BE2C (cell line): Measurements from ENCODE around the gene ALPP. TPM values are rescaled to one million over a fixed set of nuclear protein-coding genes. Genes with fewer than 3 reads are reported as not detected.
"Not testable (repeated sequence)": the region's sequence is repeated elsewhere in the genome, so short reads cannot be mapped to it uniquely, and the experiment has no call there.

Experiments
- DNase-seq: peaks from one replicate; pipeline ENCODE4 v3.0.0-alpha.2; 2020
- H3K27me3 ChIP-seq: fragments of 250-450 bp; sonication (Bioruptor Pico); 2 replicates; pipeline ENCODE4 v1.5.1; 2020; ENCODE audit warnings: mild to moderate bottlenecking
- H3K36me3 ChIP-seq: fragments of 250-450 bp; sonication (Bioruptor Pico); 2 replicates; pipeline ENCODE4 v1.5.1; 2020; ENCODE audit warnings: mild to moderate bottlenecking
- H3K4me1 ChIP-seq: fragments of 250-450 bp; sonication (Bioruptor Pico); 2 replicates; pipeline ENCODE4 v1.5.1; 2020
- H3K4me3 ChIP-seq: 2 replicates; pipeline ENCODE4 v1.5.1; 2011; ENCODE audit warnings: low read depth, low read length
- H3K9me3 ChIP-seq: fragments of 250-450 bp; sonication (Bioruptor Pico); 2 replicates; pipeline ENCODE4 v1.5.1; 2020
- CTCF ChIP-seq: IDR thresholded peaks from 2 replicates; pipeline ENCODE4 v1.5.1; 2012; ENCODE audit warnings: mild to moderate bottlenecking, low read depth, low read length
- polyA plus RNA-seq: library from polyadenylated mRNA; unstranded; fragments of >200 nt; gene quantifications from one replicate; pipeline ENCODE4 v1.2.1, GENCODE V29; 2012; ENCODE audit warnings: low read depth, missing spikeins; ENCODE audit not compliant: insufficient read length, insufficient read depth

Gene ALPP
- not detected for polyA plus RNA-seq

GRCh38 chr2:232378735-232379151, at the start of gene ALPP:
TSS of gene ALPP (plus strand) at chr2:232378751. CDS start at chr2:232378803, 52 bp downstream.
- peaks cover 24% of the 10 kb centered on the region for H3K27me3 ChIP-seq
- not testable (repeated sequence) for H3K9me3 ChIP-seq, H3K4me1 ChIP-seq, H3K36me3 ChIP-seq, DNase-seq, H3K4me3 ChIP-seq

- Histone ChIP-seq H3K4me1 (peaks cover 5% of the 10 kb centered on the region; the same call in 1 of the 2 replicates), H3K9me3 (no peaks in the 10 kb centered on the region), H3K4me3 (no peak overlapping the region), H3K27me3 (no peaks in the 10 kb centered on the region), H3K36me3 (no peaks in the 10 kb centered on the region)
- no peak for DNase-seq
- no peak for TF ChIP-seq CTCF
Observed at GRCh38 chr2:232329716-232330067, 48.9 kb upstream of the ALPP start.

- DNase-seq = no peak
- no peaks in the 10 kb centered on the region for H3K9me3 ChIP-seq
- TF ChIP-seq CTCF = no peak
- H3K36me3 ChIP-seq = no peaks in the 10 kb centered on the region
- H3K4me1 ChIP-seq = peaks cover 5% of the 10 kb centered on the region; the same call in 1 of the 2 replicates
- no peaks in the 10 kb centered on the region for H3K27me3 ChIP-seq
- no peak overlapping the region for H3K4me3 ChIP-seq
Observed at GRCh38 chr2:232330068-232330999, 48.2 kb upstream of the ALPP start.

DNA sequence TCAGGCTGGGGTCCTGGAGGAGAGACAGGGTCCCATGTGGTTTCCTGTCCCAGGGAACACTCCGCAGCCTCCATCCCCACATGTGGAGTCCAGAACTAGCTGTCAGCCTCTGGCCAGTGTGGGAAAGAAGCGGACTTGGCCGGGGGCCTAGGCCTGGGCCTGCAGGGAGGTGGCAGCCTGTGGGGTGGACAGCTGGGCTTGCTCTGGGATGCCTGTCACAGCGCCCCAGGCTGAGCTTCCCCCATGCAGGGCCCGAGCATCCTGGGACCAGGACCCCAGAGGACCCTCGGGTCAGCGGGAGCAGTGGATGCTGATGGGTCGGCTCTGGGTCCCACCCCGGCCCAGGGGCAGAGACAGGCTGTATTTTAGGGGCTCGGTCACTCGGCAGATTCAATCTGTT, 47.5 kb upstream of the ALPP start:
- H3K36me3 ChIP-seq, H3K27me3 ChIP-seq, H3K9me3 ChIP-seq, DNase-seq, H3K4me1 ChIP-seq, H3K4me3 ChIP-seq: not testable (repeated sequence)

DNA sequence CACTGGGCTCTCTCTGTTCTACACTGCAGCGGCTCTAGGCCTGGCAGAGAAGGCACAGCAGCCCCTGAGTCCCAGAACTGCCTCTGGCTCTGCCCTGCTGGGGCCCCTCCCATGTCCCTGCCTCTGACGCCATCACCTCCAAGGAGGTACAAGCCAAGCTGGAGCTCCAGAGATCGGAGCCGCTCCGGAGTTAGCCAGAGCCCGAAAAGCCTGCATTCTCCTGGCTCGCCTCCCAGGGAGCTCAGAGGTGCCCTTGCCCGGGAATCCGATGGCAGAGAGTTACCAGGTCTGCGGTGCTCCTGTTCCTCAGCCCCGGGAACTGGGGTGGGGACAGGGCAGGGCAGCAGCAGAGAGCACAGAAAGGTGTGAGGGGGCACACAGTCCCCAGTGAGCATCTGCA, 46.9 kb upstream of the ALPP start:
- H3K27me3 ChIP-seq, H3K9me3 ChIP-seq, H3K4me3 ChIP-seq, H3K36me3 ChIP-seq, DNase-seq, H3K4me1 ChIP-seq: not testable (repeated sequence)

GRCh38 chr2:232332244-232332939, 46.2 kb upstream of the ALPP start:
- DNase-seq, H3K27me3 ChIP-seq, H3K4me1 ChIP-seq, H3K9me3 ChIP-seq, H3K4me3 ChIP-seq, H3K36me3 ChIP-seq: not testable (repeated sequence)

DNA sequence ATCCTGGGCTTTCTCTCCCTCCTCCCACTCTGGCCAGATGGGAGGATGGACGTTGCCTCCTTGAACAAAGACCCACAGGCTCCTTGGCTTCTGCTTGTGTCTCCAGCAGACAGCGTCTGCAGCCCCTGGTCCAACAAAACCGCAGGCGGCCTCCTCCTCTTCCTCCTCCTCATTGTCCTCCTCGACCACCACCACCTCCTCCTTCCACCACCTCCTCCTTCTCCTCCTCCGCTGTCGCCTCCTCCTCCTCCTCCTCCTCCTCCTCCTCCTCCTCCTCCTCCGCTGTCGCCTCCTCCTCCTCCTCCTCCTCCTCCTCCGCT, 45.7 kb upstream of the ALPP start:
- no peaks in the 10 kb centered on the region for H3K4me1 ChIP-seq
- no peak overlapping the region for H3K4me3 ChIP-seq
- no peak for DNase-seq
- no peak for TF ChIP-seq CTCF
- H3K36me3 ChIP-seq = no peaks in the 10 kb centered on the region; the same call in 1 of the 2 replicates
- H3K9me3 ChIP-seq = no peaks in the 10 kb centered on the region
- no peaks in the 10 kb centered on the region for H3K27me3 ChIP-seq
